NB4 (cell line): ENCODE results near the gene TNFSF15.

Experiments used
- CTCF ChIP-seq: IDR thresholded peaks from one replicate; pipeline ENCODE4 v1.5.1; 2012; ENCODE audit warnings: low read depth, low read length
- MAX ChIP-seq: IDR thresholded peaks from 2 replicates; pipeline ENCODE4 v1.6.1; 2011; ENCODE audit warnings: low read depth, low read length
- POLR2A ChIP-seq: IDR thresholded peaks from 2 replicates; pipeline ENCODE4 v1.6.1; 2011; ENCODE audit warnings: mild to moderate bottlenecking; ENCODE audit not compliant: insufficient read length; ENCODE audit errors: extremely low read depth

- TF ChIP-seq CTCF, result no peak
- TF ChIP-seq POLR2A, result no peak
- TF ChIP-seq MAX, result no peak
Observed at GRCh38 chr9:114855488-114855887, 49.6 kb upstream of the TNFSF15 start.
